Embryonic facial prominence (tissue), 1 donor: ENCODE measurements around the gene TRERF1.

Experiments used
- DNase-seq: peaks from one replicate; pipeline ENCODE4 v3.0.0-alpha.2; 2016; ENCODE audit errors: extremely low spot score

TRERF1 gene

GRCh38 chr6:42274898-42275297 is 176.8 kb downstream of the TRERF1 start:
- DNase-seq: no peak

- no peak for DNase-seq
These were observed 179.6 kb downstream of the TRERF1 start for GRCh38 chr6:42271834-42272805.

- no peak for DNase-seq
These were observed 181.7 kb downstream of the TRERF1 start for GRCh38 chr6:42269974-42270510.

GRCh38 chr6:42269553-42269952 is 182.2 kb downstream of the TRERF1 start:
- no peak for DNase-seq

GRCh38 chr6:42268835-42269204 is 182.9 kb downstream of the TRERF1 start:
- DNase-seq: no peak

GRCh38 chr6:42268016-42268834 is 183.5 kb downstream of the TRERF1 start:
- no peak for DNase-seq

GRCh38 chr6:42266538-42266937 is 185.2 kb downstream of the TRERF1 start:
- no peak for DNase-seq

GRCh38 chr6:42264852-42265390 is 186.8 kb downstream of the TRERF1 start:
- no peak for DNase-seq

- DNase-seq: no peak
These were observed 187.4 kb downstream of the TRERF1 start for GRCh38 chr6:42264162-42264851.

GRCh38 chr6:42263165-42263728 is 188.5 kb downstream of the TRERF1 start:
- DNase-seq: no peak

- DNase-seq: no peak
These were observed 190.8 kb downstream of the TRERF1 start for GRCh38 chr6:42260972-42261371.

GRCh38 chr6:42260396-42260888 is 191.3 kb downstream of the TRERF1 start:
- no peak for DNase-seq

GRCh38 chr6:42259841-42260395 is 191.8 kb downstream of the TRERF1 start:
- no peak for DNase-seq

- DNase-seq: no peak
These were observed 192.4 kb downstream of the TRERF1 start for GRCh38 chr6:42259286-42259685.

GRCh38 chr6:42257614-42258013 is 194.1 kb downstream of the TRERF1 start:
- no peak for DNase-seq

GRCh38 chr6:42257063-42257462 is 194.7 kb downstream of the TRERF1 start:
- no peak for DNase-seq

- no peak for DNase-seq
These were observed 196.7 kb downstream of the TRERF1 start for GRCh38 chr6:42255050-42255449.

GRCh38 chr6:42254505-42254904 is 197.2 kb downstream of the TRERF1 start:
- no peak for DNase-seq

GRCh38 chr6:42251911-42252637 is 199.7 kb downstream of the TRERF1 start:
- no peak for DNase-seq

- DNase-seq: no peak
These were observed 200.2 kb downstream of the TRERF1 start for GRCh38 chr6:42251500-42251899.
